ENCODE measurements around the gene YPEL3. TPM values are rescaled to one million over a fixed set of nuclear protein-coding genes. Genes with fewer than 3 reads are reported as not detected.
A peak's percentile ranks its signal among the peaks of the same experiment; 100 is the strongest.

The YPEL3 gene
- total RNA-seq = 100 to 1,000 TPM in 4 of 9 donors, 10 to 100 TPM in 5; 18.9 to 210 (median 85.1) TPM
- 100 to 1,000 TPM in 2 of 3 donors, 10 to 100 TPM in 1; 14.6 to 454 (median 310) TPM for polyA plus RNA-seq
- long read RNA-seq, donor 1, transcript YPEL3-201 (5 exons, 935 nt) = major isoform, 5 of 6 reads
- long read RNA-seq, donor 1, partial matches to known transcripts = 0 of 6 reads
- long read RNA-seq, donor 1, other reads (novel, unspliced or antisense) = 0 of 6 reads
- long read RNA-seq, donor 2, transcript YPEL3-201 (5 exons, 935 nt) = major isoform, 21 of 24 reads
- long read RNA-seq, donor 2, partial matches to known transcripts = 0 of 24 reads
- long read RNA-seq, donor 2, other reads (novel, unspliced or antisense) = 0 of 24 reads
- long read RNA-seq, donor 3, partial matches to known transcripts = 0 of 6 reads
- long read RNA-seq, donor 3, other reads (novel, unspliced or antisense) = 0 of 6 reads
- long read RNA-seq, donor 4, partial matches to known transcripts = 0 of 6 reads
- long read RNA-seq, donor 4, other reads (novel, unspliced or antisense) = 5 of 6 reads
- long read RNA-seq, donor 5, transcript YPEL3-210 (5 exons, 371 nt) = minor isoform, 12 of 148 reads
- long read RNA-seq, donor 5, transcript YPEL3-201 (5 exons, 935 nt) = major isoform, 119 of 148 reads
- long read RNA-seq, donor 5, partial matches to known transcripts = 0 of 148 reads
- long read RNA-seq, donor 5, other reads (novel, unspliced or antisense) = 13 of 148 reads
- long read RNA-seq, donor 6, partial matches to known transcripts = 0 of 6 reads
- long read RNA-seq, donor 6, other reads (novel, unspliced or antisense) = 3 of 6 reads
- long read RNA-seq, donor 7, transcript YPEL3-201 (5 exons, 935 nt) = major isoform, 12 of 14 reads
- long read RNA-seq, donor 7, partial matches to known transcripts = 0 of 14 reads
- long read RNA-seq, donor 7, other reads (novel, unspliced or antisense) = 0 of 14 reads
- long read RNA-seq, donor 8, transcript YPEL3-201 (5 exons, 935 nt) = major isoform, 21 of 23 reads
- long read RNA-seq, donor 8, partial matches to known transcripts = 0 of 23 reads
- long read RNA-seq, donor 8, other reads (novel, unspliced or antisense) = 0 of 23 reads
- long read RNA-seq, donor 9, transcript YPEL3-201 (5 exons, 935 nt) = major isoform, 8 of 10 reads
- long read RNA-seq, donor 9, partial matches to known transcripts = 0 of 10 reads
- long read RNA-seq, donor 9, other reads (novel, unspliced or antisense) = 0 of 10 reads
- long read RNA-seq, donor 10, transcript YPEL3-201 (5 exons, 935 nt) = major isoform, 10 of 12 reads
- long read RNA-seq, donor 10, partial matches to known transcripts = 0 of 12 reads
- long read RNA-seq, donor 10, other reads (novel, unspliced or antisense) = 0 of 12 reads

GRCh38 chr16:30096105-30096861, at the start of gene YPEL3:
Gene YPEL3 (minus strand): TSS chr16:30096213. CDS start chr16:30095482, 731 bp downstream.
- intact Hi-C loops (cut with DNase I) = loop anchor here in 1 of 2 donors (5.0 kb wide), 1 partner anchor 36 kb away; no protein-coding TSS in a partner anchor
- peaks cover 17 to 33% of the 10 kb centered on the region in 2 donors for H3K4me1 ChIP-seq (replicated peaks in 1 of 2)
- peaks cover 0 to 15% of the 10 kb centered on the region in 2 donors for H3K36me3 ChIP-seq (replicated peaks in 1 of 2)
- no peaks in the 10 kb centered on the region for H3K27me3 ChIP-seq
- H3K4me3 ChIP-seq = peak within 1 kb of the TSS in 3 of 4 donors; percentile 70 to 96 (median 75)
- 9 to 94% (median 17%) methylated on average over 4 to 73 of the region's 77 CpGs for whole genome bisulfite sequencing, 4 donors
- peaks cover 0 to 9% (median 0%) of the 10 kb centered on the region in 3 donors for H3K9me3 ChIP-seq (replicated peaks in 1 of 3)
- TF ChIP-seq POLR2A (IDR thresholded peaks at IDR 0.05) = peak in 1 of 2 donors; percentile 75
- TF ChIP-seq, protein P1, sequence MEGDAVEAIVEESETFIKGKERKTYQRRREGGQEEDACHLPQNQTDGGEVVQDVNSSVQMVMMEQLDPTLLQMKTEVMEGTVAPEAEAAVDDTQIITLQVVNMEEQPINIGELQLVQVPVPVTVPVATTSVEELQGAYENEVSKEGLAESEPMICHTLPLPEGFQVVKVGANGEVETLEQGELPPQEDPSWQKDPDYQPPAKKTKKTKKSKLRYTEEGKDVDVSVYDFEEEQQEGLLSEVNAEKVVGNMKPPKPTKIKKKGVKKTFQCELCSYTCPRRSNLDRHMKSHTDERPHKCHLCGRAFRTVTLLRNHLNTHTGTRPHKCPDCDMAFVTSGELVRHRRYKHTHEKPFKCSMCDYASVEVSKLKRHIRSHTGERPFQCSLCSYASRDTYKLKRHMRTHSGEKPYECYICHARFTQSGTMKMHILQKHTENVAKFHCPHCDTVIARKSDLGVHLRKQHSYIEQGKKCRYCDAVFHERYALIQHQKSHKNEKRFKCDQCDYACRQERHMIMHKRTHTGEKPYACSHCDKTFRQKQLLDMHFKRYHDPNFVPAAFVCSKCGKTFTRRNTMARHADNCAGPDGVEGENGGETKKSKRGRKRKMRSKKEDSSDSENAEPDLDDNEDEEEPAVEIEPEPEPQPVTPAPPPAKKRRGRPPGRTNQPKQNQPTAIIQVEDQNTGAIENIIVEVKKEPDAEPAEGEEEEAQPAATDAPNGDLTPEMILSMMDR (IDR thresholded peaks at IDR 0.05) = no peak
- peak within 1 kb of the TSS; percentile 69 to 93 (median 84) for H3K27ac ChIP-seq
- DNase-seq = peak; percentile 91 to 96 (median 95)

GRCh38 chr16:30145657-30146056, 49.6 kb upstream of the YPEL3 start:
- Histone ChIP-seq H3K4me1 (replicated peaks in 1 of 2) (no peaks in the 10 kb centered on the region), H3K27ac (no peak overlapping the region), H3K36me3 (replicated peaks in 1 of 2) (no peaks in the 10 kb centered on the region), H3K9me3 (replicated peaks in 1 of 3) (no peaks in the 10 kb centered on the region), H3K4me3 (no peak overlapping the region), H3K27me3 (no peaks in the 10 kb centered on the region)
- TF ChIP-seq, protein P1 (IDR thresholded peaks at IDR 0.05) = no peak
- no peak for TF ChIP-seq POLR2A (IDR thresholded peaks at IDR 0.05)
- no peak for DNase-seq
- intact Hi-C loops (cut with DNase I) = no loop called here
- WGBS, 4 donors = 53 to 59% (median 54%) methylated on average over 1 of the region's 1 CpG

GRCh38 chr16:30144917-30145316, 48.9 kb upstream of the YPEL3 start:
- no peak for DNase-seq
- 55 to 81% (median 59%) methylated on average over 1 of the region's 1 CpG for WGBS, 4 donors
- Histone ChIP-seq H3K9me3 (replicated peaks in 1 of 3) (no peaks in the 10 kb centered on the region), H3K4me1 (replicated peaks in 1 of 2) (no peaks in the 10 kb centered on the region), H3K27me3 (no peaks in the 10 kb centered on the region), H3K27ac (no peak overlapping the region), H3K4me3 (no peak overlapping the region), H3K36me3 (replicated peaks in 1 of 2) (no peaks in the 10 kb centered on the region)
- TF ChIP-seq, protein P1 (IDR thresholded peaks at IDR 0.05) = no peak
- TF ChIP-seq POLR2A (IDR thresholded peaks at IDR 0.05) = no peak
- intact Hi-C loops (cut with DNase I) = no loop called here

Data from adrenal gland (tissue), 19 donors.